KBM-7 (cell line): ENCODE results near the gene NBPF3.
A peak's percentile ranks its signal among the peaks of the same experiment; 100 is the strongest.
"Not testable (repeated sequence)": the region's sequence is repeated elsewhere in the genome, so short reads cannot be mapped to it uniquely, and the experiment has no call there.

Experiments used
- DNase-seq: peaks from one replicate; pipeline ENCODE4 v3.0.0-alpha.2; 2015
- in situ Hi-C: fragments of 300-500 bp; cut with MboI; formaldehyde crosslinking; loops from 2 replicates; pipeline ENCODE4 v1.14.3; 2020; ENCODE audit warnings: low sequenced_read_pairs, low pct_unique_long_range_greater_than_20kb, mixed read lengths

The NBPF3 gene

GRCh38 chr1:21439721-21440629, at the start of gene NBPF3:
Gene NBPF3 (plus strand): TSS chr1:21440137. CDS start chr1:21445087, 4,950 bp downstream.
- peak; percentile 86 for DNase-seq
- in situ Hi-C loops, result no loop called here

GRCh38 chr1:21391497-21391896, 48.4 kb upstream of the NBPF3 start:
- in situ Hi-C loops, result no loop called here
- no peak for DNase-seq

GRCh38 chr1:21392587-21393263, 47.2 kb upstream of the NBPF3 start:
- no peak for DNase-seq
- in situ Hi-C loops, result no loop called here

GRCh38 chr1:21396516-21396915, 43.4 kb upstream of the NBPF3 start:
- peak; percentile 79 for DNase-seq
- in situ Hi-C loops, result no loop called here

GRCh38 chr1:21397813-21398188, 42.1 kb upstream of the NBPF3 start:
- DNase-seq, result peak; percentile 92
- in situ Hi-C loops, result no loop called here

- in situ Hi-C loops, DNase-seq: not testable (repeated sequence)
These were observed 38.1 kb upstream of the NBPF3 start for GRCh38 chr1:21401726-21402346.

GRCh38 chr1:21406659-21407058, 33.3 kb upstream of the NBPF3 start:
- DNase-seq, result no peak
- in situ Hi-C loops, result no loop called here

- DNase-seq, in situ Hi-C loops: not testable (repeated sequence)
These were observed 30.0 kb upstream of the NBPF3 start for GRCh38 chr1:21409897-21410296.

- DNase-seq, result no peak
- in situ Hi-C loops, result no loop called here
These were observed 25.9 kb upstream of the NBPF3 start for GRCh38 chr1:21414015-21414414.

GRCh38 chr1:21420378-21420777, 19.6 kb upstream of the NBPF3 start:
- in situ Hi-C loops, DNase-seq: not testable (repeated sequence)

GRCh38 chr1:21421307-21421706, 18.6 kb upstream of the NBPF3 start:
- in situ Hi-C loops, DNase-seq: not testable (repeated sequence)

GRCh38 chr1:21427798-21428480, 12.0 kb upstream of the NBPF3 start:
- in situ Hi-C loops, result not testable (repeated sequence)

GRCh38 chr1:21428481-21429073, 11.4 kb upstream of the NBPF3 start:
- in situ Hi-C loops, DNase-seq: not testable (repeated sequence)

More at GRCh38 chr1:21427798-21428480, 12.0 kb upstream of the NBPF3 start:
- DNase-seq, result not testable (repeated sequence)

GRCh38 chr1:21429210-21429609, 10.7 kb upstream of the NBPF3 start:
- DNase-seq, in situ Hi-C loops: not testable (repeated sequence)

- in situ Hi-C loops, DNase-seq: not testable (repeated sequence)
These were observed 9.1 kb upstream of the NBPF3 start for GRCh38 chr1:21430875-21431274.

- DNase-seq, result no peak
- in situ Hi-C loops, result no loop called here
These were observed 5.5 kb upstream of the NBPF3 start for GRCh38 chr1:21434394-21434793.

- DNase-seq, result no peak
- in situ Hi-C loops, result no loop called here
These were observed 4.1 kb upstream of the NBPF3 start for GRCh38 chr1:21435646-21436487.
